Gastroesophageal sphincter (tissue), 4 donors: Measurements from ENCODE around the gene TGFBI. TPM values are rescaled to one million over a fixed set of nuclear protein-coding genes. Genes with fewer than 3 reads are reported as not detected.

Source experiments
- ATAC-seq: fragments of 150-250 bp; one replicate; pipeline ENCODE4 v1.9.1; 2016; ENCODE audit warnings: mild to moderate bottlenecking, moderate library complexity
- H3K27ac ChIP-seq, 4 donors: fragments of 200-600 bp; sonication (generic) in 3 of 4; 1 replicate in 3 of 4; 2 replicates in 1 of 4; pipeline ENCODE4 v1.5.1; 2016 to 2019
- H3K27me3 ChIP-seq: fragments of 200-600 bp; sonication (generic); one replicate; pipeline ENCODE4 v1.5.1; 2019
- H3K36me3 ChIP-seq, 2 donors: fragments of 200-600 bp; sonication (generic); one replicate each; pipeline ENCODE4 v1.5.1; 2019; ENCODE audit warnings: control low read depth in 1 of 2
- H3K4me1 ChIP-seq, 3 donors: fragments of 200-600 bp; sonication (generic); 1 replicate in 2 of 3; 2 replicates in 1 of 3; pipeline ENCODE4 v1.5.1; 2016 to 2019; ENCODE audit warnings: control low read depth in 2 of 3
- H3K4me3 ChIP-seq, 2 donors: fragments of 200-600 bp; sonication (generic); one replicate each; pipeline ENCODE4 v1.5.1; 2019; ENCODE audit warnings: mild to moderate bottlenecking in 1 of 2, moderate library complexity in 1 of 2
- H3K9me3 ChIP-seq, 3 donors: fragments of 200-600 bp; sonication (generic); one replicate each; pipeline ENCODE4 v1.5.1; 2017 to 2019; ENCODE audit warnings: control low read depth in 2 of 3
- CTCF ChIP-seq, 4 experiments: fragments of 200-600 bp in 2 of 4; fragments of 450-650 bp in 2 of 4; sonication (generic) in 1 of 4; IDR thresholded peaks; one replicate each; pipeline ENCODE4 v1.5.1; 2017 to 2019; ENCODE audit warnings: antibody characterized with exemption in 4 of 4, mild to moderate bottlenecking in 2 of 4, moderate library complexity in 2 of 4
- EP300 ChIP-seq: sonication (generic); formaldehyde crosslinking; IDR thresholded peaks from one replicate; pipeline ENCODE4 v1.6.1; 2017; ENCODE audit warnings: antibody characterized with exemption, mild to moderate bottlenecking
- POLR2A ChIP-seq, 2 donors: fragments of 450-650 bp; IDR thresholded peaks; one replicate each; pipeline ENCODE4 v1.6.1; 2017; ENCODE audit warnings: antibody characterized with exemption in 2 of 2, mild to moderate bottlenecking in 2 of 2, moderate library complexity in 1 of 2
- POLR2AphosphoS5 ChIP-seq: sonication (generic); formaldehyde crosslinking; IDR thresholded peaks from one replicate; pipeline ENCODE4 v1.6.1; 2017; ENCODE audit warnings: antibody characterized with exemption
- WGBS, 2 donors: methylation state at CpG; one replicate each; pipeline ENCODE4 v1.1.5; 2018; ENCODE audit warnings: low coverage in 1 of 2; 5-methylcytosine and 5-hydroxymethylcytosine counted together
- total RNA-seq, 4 donors: library from RNA; depleted of rRNA; stranded (reverse); fragments of >200 nt; gene quantifications; one replicate each; pipeline ENCODE4 v1.1.0, GENCODE V29; 2016

TGFBI gene
- total RNA-seq, 4 donors from 2014 or later, result 29.0 to 159 (median 112) TPM

- no peaks in the 10 kb centered on the region for H3K9me3 ChIP-seq
- peak overlapping the region in 3 of 4 donors; percentile 8 to 73 (median 65) for H3K27ac ChIP-seq
- no peaks in the 10 kb centered on the region for H3K27me3 ChIP-seq
- WGBS, 2 donors, result 79 to 84% methylated on average over 4 to 7 of the region's 7 CpGs
- H3K4me3 ChIP-seq, result no peak overlapping the region
- peak; percentile 74 for ATAC-seq
- peaks cover 0 to 37% (median 5%) of the 10 kb centered on the region in 3 donors for H3K4me1 ChIP-seq
- H3K36me3 ChIP-seq, result no peaks in the 10 kb centered on the region
- TF ChIP-seq POLR2AphosphoS5 (peak; percentile 39), POLR2A (IDR thresholded peaks at IDR 0.05) (no peak)
These were observed 22.0 kb upstream of the TGFBI start for GRCh38 chr5:136006761-136007251.

- peak; percentile 18 for ATAC-seq
These were observed 21.5 kb upstream of the TGFBI start for GRCh38 chr5:136007271-136007670.

GRCh38 chr5:136011414-136012001, 17.3 kb upstream of the TGFBI start:
- Histone ChIP-seq H3K4me3 (no peak overlapping the region), H3K36me3 (no peaks in the 10 kb centered on the region), H3K4me1 (peaks cover 6 to 68% (median 10%) of the 10 kb centered on the region in 3 donors), H3K27ac (peak overlapping the region in 2 of 4 donors; percentile 24), H3K9me3 (no peaks in the 10 kb centered on the region), H3K27me3 (no peaks in the 10 kb centered on the region)
- no peak for ATAC-seq
- TF ChIP-seq EP300 (no peak), POLR2AphosphoS5 (peak; percentile 62), POLR2A (IDR thresholded peaks at IDR 0.05) (no peak)
- 31% methylated on average over 4 of the region's 4 CpGs for WGBS, 2 donors

More at GRCh38 chr5:136007271-136007670, 21.5 kb upstream of the TGFBI start:
- H3K4me1 ChIP-seq, result peaks cover 0 to 42% (median 5%) of the 10 kb centered on the region in 3 donors
- no peak overlapping the region for H3K4me3 ChIP-seq
- H3K27me3 ChIP-seq, result no peaks in the 10 kb centered on the region
- no peaks in the 10 kb centered on the region for H3K36me3 ChIP-seq
- WGBS, 2 donors, result 62 to 100% methylated on average over 3 of the region's 4 CpGs
- H3K9me3 ChIP-seq, result no peaks in the 10 kb centered on the region
- peak overlapping the region in 2 of 4 donors; percentile 65 to 73 for H3K27ac ChIP-seq
- peak; percentile 61 for TF ChIP-seq POLR2AphosphoS5
- TF ChIP-seq CTCF (IDR thresholded peaks at IDR 0.05), result no peak
- no peak for TF ChIP-seq POLR2A (IDR thresholded peaks at IDR 0.05)
- no peak for TF ChIP-seq EP300

- ATAC-seq, result peak; percentile 38
- 36 to 49% methylated on average over 3 of the region's 3 CpGs for WGBS, 2 donors
- peaks cover 6 to 68% (median 6%) of the 10 kb centered on the region in 3 donors for H3K4me1 ChIP-seq
- no peaks in the 10 kb centered on the region for H3K27me3 ChIP-seq
- no peak overlapping the region for H3K4me3 ChIP-seq
- no peaks in the 10 kb centered on the region for H3K36me3 ChIP-seq
- TF ChIP-seq POLR2A (IDR thresholded peaks at IDR 0.05), result no peak
- H3K9me3 ChIP-seq, result no peaks in the 10 kb centered on the region
- peak overlapping the region in 2 of 4 donors; percentile 24 for H3K27ac ChIP-seq
These were observed 16.6 kb upstream of the TGFBI start for GRCh38 chr5:136012041-136012804.

GRCh38 chr5:136013559-136013958, 15.2 kb upstream of the TGFBI start:
- Histone ChIP-seq H3K9me3 (no peaks in the 10 kb centered on the region), H3K4me1 (peaks cover 5 to 67% (median 6%) of the 10 kb centered on the region in 3 donors), H3K27me3 (no peaks in the 10 kb centered on the region), H3K36me3 (no peaks in the 10 kb centered on the region), H3K4me3 (no peak overlapping the region), H3K27ac (peak overlapping the region in 2 of 4 donors; percentile 58 to 73)
- TF ChIP-seq CTCF (IDR thresholded peaks at IDR 0.05) (no peak), POLR2AphosphoS5 (no peak), POLR2A (IDR thresholded peaks at IDR 0.05) (no peak), EP300 (no peak)
- ATAC-seq, result no peak
- WGBS, 2 donors, result 37 to 52% methylated on average over 2 of the region's 2 CpGs

GRCh38 chr5:136014049-136015002, 14.5 kb upstream of the TGFBI start:
- Histone ChIP-seq H3K9me3 (no peaks in the 10 kb centered on the region), H3K4me3 (no peak overlapping the region), H3K27ac (peak overlapping the region in 3 of 4 donors; percentile 58 to 73 (median 60)), H3K4me1 (peaks cover 5 to 74% (median 6%) of the 10 kb centered on the region in 3 donors), H3K27me3 (no peaks in the 10 kb centered on the region), H3K36me3 (no peaks in the 10 kb centered on the region)
- TF ChIP-seq EP300 (no peak), POLR2A (IDR thresholded peaks at IDR 0.05) (no peak), POLR2AphosphoS5 (peak; percentile 7), CTCF (IDR thresholded peaks at IDR 0.05) (no peak)
- 29 to 30% methylated on average over 5 to 7 of the region's 7 CpGs for WGBS, 2 donors
- peak; percentile 45 for ATAC-seq
